ENCODE results near the gene THRAP3. TPM values are rescaled to one million over a fixed set of nuclear protein-coding genes. Genes with fewer than 3 reads are reported as not detected.
"Not testable (repeated sequence)": the region's sequence is repeated elsewhere in the genome, so short reads cannot be mapped to it uniquely, and the experiment has no call there.

The THRAP3 gene
- polyA plus RNA-seq, 1 experiment: 76.0 TPM

DNA sequence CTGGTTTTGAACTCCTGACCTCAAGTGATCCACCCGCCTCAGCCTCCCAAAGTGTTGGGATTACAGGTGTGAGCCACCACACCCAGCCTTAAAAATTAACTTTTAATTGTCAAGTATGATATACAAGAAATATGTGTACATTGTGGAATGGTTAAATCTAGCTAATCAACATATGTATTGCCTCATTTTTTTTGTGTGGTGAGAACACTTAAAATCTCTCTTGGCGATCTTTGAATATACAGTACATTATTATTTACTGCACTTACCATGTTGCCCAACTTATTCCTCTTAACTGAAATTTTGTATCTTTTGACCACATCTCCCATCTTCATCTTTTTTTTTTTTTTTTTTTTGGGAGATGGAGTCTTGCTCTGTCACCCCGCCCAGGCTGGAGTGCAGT, 23.3 kb downstream of the THRAP3 start:
- Histone ChIP-seq H3K9me3 (ENCODE audit: control insufficient read depth, insufficient read depth, low read length) (no peaks in the 10 kb centered on the region; the same call in 1 of the 2 replicates), H3K27ac (ENCODE audit: low read depth, low read length) (no peak overlapping the region), H3K27me3 (ENCODE audit: control insufficient read depth, insufficient read depth, low read length) (no peaks in the 10 kb centered on the region), H3K4me3 (ENCODE audit: low read depth, low read length) (no peak overlapping the region)
- TF ChIP-seq, protein P1, sequence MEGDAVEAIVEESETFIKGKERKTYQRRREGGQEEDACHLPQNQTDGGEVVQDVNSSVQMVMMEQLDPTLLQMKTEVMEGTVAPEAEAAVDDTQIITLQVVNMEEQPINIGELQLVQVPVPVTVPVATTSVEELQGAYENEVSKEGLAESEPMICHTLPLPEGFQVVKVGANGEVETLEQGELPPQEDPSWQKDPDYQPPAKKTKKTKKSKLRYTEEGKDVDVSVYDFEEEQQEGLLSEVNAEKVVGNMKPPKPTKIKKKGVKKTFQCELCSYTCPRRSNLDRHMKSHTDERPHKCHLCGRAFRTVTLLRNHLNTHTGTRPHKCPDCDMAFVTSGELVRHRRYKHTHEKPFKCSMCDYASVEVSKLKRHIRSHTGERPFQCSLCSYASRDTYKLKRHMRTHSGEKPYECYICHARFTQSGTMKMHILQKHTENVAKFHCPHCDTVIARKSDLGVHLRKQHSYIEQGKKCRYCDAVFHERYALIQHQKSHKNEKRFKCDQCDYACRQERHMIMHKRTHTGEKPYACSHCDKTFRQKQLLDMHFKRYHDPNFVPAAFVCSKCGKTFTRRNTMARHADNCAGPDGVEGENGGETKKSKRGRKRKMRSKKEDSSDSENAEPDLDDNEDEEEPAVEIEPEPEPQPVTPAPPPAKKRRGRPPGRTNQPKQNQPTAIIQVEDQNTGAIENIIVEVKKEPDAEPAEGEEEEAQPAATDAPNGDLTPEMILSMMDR (IDR thresholded peaks at IDR 0.05; ENCODE audit: low read depth, low read length): no peak
- POLR2A ChIA-PET: interaction anchor here (1.0 kb wide), 1 partner anchor 23 kb away, joined by 8 read pairs; the partner anchor contains the start of gene THRAP3
- DNase-seq (ENCODE audit: low read depth, low spot score): no peak
- CTCF ChIA-PET: interaction anchor here (1.2 kb wide), 1 partner anchor 38 kb away, joined by 4 read pairs; no protein-coding TSS in a partner anchor

DNA sequence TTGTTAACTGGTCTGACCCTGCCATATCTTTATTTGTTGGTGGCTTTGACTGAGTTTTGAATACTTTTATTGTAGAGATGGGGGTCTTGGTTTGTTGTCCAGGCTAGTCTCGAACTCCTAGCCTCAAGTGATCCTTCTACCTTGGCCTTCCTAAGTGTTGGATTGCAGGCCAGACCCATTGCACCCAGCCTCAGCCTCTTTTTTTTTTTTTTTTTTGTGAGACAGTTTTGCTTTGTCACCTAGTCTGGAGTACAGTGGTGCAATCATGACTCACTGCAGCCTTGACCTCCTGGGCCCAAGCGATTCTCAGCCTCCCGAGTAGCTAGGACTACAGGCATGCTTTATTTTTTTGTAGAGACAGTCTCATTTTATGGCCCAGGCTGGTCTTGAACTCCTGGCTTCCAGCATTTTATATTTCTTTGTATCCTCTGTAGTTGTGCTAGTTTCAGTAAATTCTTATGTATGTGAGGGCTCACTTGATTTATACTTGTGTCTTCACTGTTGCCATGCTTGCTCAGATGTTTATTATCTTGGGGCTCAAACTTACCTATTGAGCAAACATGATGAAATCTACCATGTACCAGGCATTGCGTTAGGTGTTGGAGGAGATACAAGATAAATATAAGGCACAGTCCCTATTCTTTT, 24.1 kb downstream of the THRAP3 start:
- peak; percentile 50 for DNase-seq (ENCODE audit: low read depth, low spot score)
- Histone ChIP-seq H3K27ac (ENCODE audit: low read depth, low read length) (peak overlapping the region; percentile 78), H3K27me3 (ENCODE audit: control insufficient read depth, insufficient read depth, low read length) (no peaks in the 10 kb centered on the region), H3K4me3 (ENCODE audit: low read depth, low read length) (no peak overlapping the region), H3K9me3 (ENCODE audit: control insufficient read depth, insufficient read depth, low read length) (no peaks in the 10 kb centered on the region; the same call in 1 of the 2 replicates)
- TF ChIP-seq, protein P1 (IDR thresholded peaks at IDR 0.05; ENCODE audit: low read depth, low read length): no peak
- ChIA-PET CTCF (interaction anchor here (1.2 kb wide), 1 partner anchor 37 kb away, joined by 4 read pairs; no protein-coding TSS in a partner anchor), POLR2A (interaction anchor here (0.7 to 1.0 kb wide), 2 partner anchors 25 to 93 kb away, joined by 5 to 7 read pairs; partner anchors contain the start of gene THRAP3)

DNA sequence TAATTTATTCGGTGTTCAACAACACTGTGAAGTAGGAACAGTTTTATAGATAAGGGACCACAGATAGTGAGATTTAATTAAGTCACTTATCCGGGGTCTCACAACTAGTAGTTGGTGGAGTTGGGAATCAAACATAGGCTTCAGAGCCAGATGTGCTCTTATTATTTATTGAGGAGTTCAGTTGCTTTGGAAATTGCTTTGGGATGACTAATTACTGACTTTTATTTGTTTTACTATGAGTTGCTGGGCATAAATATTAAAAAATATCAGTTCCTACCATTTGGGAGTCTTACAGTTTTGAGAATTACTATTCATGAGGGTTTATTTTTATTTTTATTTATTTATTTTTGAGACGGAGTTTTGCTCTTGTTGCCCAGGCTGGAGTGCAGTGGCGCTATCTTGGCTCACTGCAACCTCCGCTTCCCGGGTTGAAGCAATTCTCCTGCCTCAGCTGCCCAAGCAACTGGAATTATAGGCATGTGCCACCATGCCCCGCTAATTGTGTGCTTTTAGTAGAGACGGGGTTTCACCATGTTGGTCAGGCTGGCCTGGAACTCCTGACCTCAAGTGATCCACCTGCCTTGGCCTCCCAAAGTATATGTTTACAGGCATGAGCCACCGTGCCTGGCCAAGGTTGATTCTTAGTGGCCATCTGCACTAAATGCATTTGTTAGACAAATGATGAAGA, 27.7 kb downstream of the THRAP3 start:
- ChIA-PET POLR2A (no interaction called here), CTCF (no interaction called here)
- Histone ChIP-seq H3K4me3 (ENCODE audit: low read depth, low read length) (no peak overlapping the region), H3K9me3 (ENCODE audit: control insufficient read depth, insufficient read depth, low read length) (no peaks in the 10 kb centered on the region; the same call in 1 of the 2 replicates), H3K27me3 (ENCODE audit: control insufficient read depth, insufficient read depth, low read length) (no peaks in the 10 kb centered on the region), H3K27ac (ENCODE audit: low read depth, low read length) (no peak overlapping the region)
- DNase-seq (ENCODE audit: low read depth, low spot score): no peak
- TF ChIP-seq, protein P1 (IDR thresholded peaks at IDR 0.05; ENCODE audit: low read depth, low read length): no peak

DNA sequence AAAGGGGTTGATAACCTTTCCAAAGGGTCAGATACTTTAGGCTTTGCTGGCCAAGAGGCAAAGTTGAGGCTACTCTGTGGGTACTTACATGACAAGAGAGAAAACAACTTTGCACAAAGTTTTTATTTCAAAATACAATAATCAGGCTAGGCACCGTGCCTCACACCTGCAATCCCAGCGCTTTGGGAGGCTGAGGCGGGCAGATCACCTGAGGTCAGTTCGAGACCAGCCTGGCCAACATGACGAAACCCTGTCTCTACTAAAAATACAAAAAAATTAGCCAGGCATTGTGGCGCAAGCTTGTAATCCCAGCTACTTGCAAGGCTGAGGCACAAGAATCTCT, 28.2 kb downstream of the THRAP3 start:
- H3K9me3 ChIP-seq (ENCODE audit: control insufficient read depth, insufficient read depth, low read length); CTCF ChIA-PET; H3K27ac ChIP-seq (ENCODE audit: low read depth, low read length); POLR2A ChIA-PET; DNase-seq (ENCODE audit: low read depth, low spot score); H3K4me3 ChIP-seq (ENCODE audit: low read depth, low read length); H3K27me3 ChIP-seq (ENCODE audit: control insufficient read depth, insufficient read depth, low read length): not testable (repeated sequence)

DNA sequence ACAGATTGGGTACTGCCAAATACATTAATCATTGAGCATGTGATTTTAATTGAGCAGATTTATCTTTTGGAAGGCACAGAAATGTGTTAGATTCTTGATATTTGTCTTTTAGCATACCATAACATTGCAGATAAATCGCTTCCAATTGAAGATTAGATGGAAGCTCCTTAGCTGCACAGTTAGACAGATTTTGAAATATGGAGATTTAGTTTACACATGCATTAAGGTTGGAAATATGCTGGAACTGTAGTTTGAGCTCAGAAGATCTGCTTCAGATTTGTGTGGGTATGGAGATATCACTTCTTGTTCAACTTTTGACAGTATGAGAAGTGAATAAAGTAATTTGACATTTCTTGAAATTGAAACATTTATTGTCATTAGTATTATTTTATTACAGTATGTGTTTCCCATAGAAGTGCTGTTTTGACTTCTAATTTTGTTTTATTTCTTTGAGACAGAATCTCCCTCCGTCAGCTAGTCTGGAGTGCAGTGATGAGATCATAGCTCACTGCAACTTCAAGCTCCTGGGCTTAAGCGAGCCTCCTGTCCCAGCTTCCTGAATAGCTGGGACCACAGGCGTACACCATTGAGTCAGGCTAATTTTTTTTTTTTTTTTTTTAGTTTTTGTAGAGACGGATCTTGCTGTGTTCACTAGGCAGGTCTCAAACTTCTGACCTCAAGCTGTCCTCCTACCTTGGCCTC, 29.1 kb downstream of the THRAP3 start:
- no peak overlapping the region for H3K4me3 ChIP-seq (ENCODE audit: low read depth, low read length)
- ChIA-PET POLR2A (interaction anchor here (0.6 to 1.3 kb wide), 3 partner anchors 10 to 17 kb away, joined by 4 to 7 read pairs (median 5); no protein-coding TSS in a partner anchor), CTCF (interaction anchor here (0.5 to 1.5 kb wide), 5 partner anchors 9 to 157 kb away, joined by 3 to 4 read pairs (median 3); no protein-coding TSS in a partner anchor)
- TF ChIP-seq, protein P1 (IDR thresholded peaks at IDR 0.05; ENCODE audit: low read depth, low read length): no peak
- H3K27ac ChIP-seq (ENCODE audit: low read depth, low read length): no peak overlapping the region
- no peaks in the 10 kb centered on the region; the same call in 1 of the 2 replicates for H3K9me3 ChIP-seq (ENCODE audit: control insufficient read depth, insufficient read depth, low read length)
- no peaks in the 10 kb centered on the region for H3K27me3 ChIP-seq (ENCODE audit: control insufficient read depth, insufficient read depth, low read length)
- DNase-seq (ENCODE audit: low read depth, low spot score): no peak
